Hypothalamus (tissue), 51 donors: ENCODE results near the gene IGSF9.
A peak's percentile ranks its signal among the peaks of the same experiment; 100 is the strongest.

Experiments used
- DNase-seq, 51 donors: peaks; one replicate each; lab custom pipeline; 2025; lab: John Stamatoyannopoulos, UW

IGSF9 gene

DNA sequence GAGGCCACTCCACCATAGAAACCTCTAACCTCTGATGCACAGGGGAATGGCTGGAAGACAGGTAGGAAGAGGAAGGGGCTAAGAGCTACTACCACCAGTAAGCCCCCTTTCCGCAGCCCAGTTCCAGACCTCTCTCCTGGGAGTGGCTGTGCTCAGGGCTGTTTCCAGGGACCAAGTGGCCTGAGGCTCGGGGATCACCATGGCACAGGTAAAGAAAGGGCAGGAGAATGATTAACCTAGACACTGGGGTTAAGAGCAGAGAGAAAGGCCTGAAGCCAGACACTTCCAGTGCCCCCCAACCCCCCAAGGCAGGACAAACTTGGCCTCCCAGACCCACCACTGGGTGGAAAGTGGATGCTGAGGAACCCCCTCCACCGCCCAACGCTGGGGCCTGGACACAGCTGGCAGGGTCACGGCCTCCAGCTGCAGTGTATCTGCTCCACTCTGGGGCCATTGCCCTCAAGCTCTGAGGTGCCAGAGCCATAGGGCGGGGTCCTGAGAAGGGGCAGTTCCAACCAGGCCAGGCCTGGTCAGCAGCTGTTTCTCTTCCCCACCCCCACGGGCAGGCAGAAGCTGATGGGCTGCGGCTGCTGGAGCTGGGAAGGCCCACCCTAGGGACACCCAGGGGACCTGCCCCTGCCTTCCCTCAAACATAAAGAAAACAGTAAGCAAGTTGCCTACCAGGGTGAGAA is 22.8 kb downstream of the IGSF9 start:
- no peak for DNase-seq

DNA sequence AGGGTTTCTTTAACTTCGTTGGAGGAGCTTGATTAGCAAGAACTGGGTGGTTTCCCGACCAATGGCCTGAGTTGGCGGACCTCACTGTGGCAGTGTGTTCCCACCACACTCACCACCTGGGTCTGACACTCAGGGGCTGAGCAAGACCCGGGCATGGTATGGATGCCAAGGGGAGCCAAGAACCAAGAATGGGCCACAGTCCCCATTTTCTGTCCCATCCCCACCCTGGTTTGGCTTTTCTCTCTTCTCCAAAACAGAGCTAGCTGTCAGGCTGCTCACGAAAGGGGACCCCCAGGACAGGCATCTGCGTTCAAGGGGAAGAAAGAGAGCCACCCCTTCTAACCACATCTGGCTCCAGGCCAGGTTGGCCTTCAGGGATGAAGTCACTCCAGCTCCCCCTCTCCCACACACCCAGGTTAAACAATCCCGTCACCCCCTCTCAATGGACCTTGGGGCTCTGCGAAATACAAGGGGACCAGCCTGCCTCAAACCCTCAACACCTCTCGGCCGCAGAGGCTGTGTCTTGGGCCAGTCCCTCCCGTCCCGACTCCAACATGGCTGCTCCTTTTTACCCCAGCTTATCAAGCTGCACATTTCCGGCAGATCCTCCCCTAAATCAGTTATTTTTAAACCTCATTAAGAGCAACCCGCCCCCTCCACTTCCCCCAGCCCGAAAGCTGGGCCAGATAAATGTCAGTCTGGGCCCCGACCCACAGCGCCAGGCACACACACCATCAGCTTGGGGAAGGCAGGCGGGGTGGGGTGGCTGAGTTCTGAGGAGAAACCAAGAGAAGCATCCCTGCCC is 23.5 kb downstream of the IGSF9 start:
- no peak for DNase-seq

DNA sequence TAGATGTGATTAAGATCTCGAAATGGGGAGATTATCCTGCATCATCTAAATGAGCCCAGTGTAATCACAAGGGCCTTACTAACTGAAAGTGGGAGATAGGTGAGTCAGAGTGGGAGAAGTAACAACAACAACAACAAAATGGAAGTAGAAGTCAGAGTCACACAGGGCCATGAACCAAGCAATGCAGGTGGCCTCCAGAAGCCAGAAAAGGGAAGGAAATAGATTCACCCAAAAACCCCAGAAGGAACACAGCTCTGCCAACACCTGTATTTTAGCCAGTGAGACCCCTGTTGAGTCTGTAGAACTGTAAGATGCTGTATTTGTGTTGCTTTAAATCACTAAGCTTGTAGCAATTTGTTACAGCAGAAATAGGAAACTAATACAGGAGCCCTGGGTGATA is 24.2 kb downstream of the IGSF9 start:
- no peak for DNase-seq

DNA sequence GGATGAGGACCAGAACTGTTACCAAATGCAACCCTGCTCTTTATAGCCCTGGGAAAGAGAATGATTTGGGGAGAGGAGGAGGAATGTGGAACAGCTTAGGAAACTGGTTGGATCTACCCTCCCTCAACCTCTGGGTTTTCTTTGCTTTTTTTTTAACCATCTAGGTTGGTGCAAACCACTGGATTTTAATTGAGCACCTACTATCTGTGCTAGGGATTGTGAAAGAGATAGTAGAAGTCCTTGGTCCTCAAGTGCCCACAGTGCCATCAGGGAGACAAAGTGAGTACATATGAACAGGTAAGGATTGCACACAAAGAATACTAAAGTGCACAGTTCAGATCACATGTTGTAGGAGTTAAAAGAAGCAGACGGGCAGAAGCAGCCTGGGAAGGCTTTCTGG is 24.8 kb downstream of the IGSF9 start:
- no peak for DNase-seq

DNA sequence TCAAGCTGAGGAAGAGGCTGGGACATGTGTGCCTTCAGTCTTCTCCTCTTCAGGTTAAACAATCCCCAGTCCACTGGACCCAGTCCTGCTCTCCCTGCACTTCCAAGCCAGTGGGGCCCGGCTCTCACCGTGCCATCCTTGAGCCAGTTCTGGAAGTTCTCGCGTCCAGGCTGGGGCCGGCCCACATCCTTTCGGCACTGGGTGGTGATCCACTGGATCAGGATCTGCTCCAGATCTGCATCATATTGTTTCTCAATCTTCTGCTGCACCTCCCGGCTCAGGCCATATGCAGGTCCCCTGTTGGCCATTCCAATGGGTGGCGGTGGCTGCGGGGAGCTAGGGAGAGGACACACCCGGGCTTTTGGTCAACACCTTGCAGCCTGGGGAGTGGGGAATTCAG is 25.2 kb downstream of the IGSF9 start:
- DNase-seq, result no peak

DNA sequence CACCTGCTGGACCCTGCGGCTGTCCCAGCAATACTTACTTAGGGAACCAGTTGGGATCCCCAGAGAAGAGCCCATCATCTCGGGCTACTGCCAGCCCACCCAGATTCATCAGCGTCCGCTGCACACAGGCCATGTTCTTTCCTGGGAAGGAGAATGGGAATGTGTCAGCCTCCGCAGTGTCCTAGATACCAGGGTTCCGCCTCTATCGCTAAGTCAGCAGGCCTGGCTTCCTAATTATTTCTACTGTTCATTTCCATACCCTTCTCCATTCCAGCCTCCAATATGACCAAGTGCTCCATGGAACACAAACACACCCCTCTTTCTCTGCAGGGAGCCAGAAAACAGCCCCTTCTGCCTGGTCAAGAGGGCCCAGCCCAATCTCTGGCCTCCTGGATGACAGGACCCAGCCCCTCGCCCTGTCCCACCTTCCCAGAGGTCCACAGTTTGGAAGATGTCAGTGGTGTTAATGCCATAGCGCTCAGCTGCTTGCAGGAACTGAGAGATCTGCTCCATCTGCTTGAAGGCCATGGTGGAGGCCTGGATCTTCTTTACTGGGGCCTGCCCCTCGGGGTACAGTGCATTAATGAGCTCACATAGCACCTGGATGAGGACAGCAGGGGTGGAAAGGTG is 26.1 kb downstream of the IGSF9 start:
- no peak for DNase-seq

DNA sequence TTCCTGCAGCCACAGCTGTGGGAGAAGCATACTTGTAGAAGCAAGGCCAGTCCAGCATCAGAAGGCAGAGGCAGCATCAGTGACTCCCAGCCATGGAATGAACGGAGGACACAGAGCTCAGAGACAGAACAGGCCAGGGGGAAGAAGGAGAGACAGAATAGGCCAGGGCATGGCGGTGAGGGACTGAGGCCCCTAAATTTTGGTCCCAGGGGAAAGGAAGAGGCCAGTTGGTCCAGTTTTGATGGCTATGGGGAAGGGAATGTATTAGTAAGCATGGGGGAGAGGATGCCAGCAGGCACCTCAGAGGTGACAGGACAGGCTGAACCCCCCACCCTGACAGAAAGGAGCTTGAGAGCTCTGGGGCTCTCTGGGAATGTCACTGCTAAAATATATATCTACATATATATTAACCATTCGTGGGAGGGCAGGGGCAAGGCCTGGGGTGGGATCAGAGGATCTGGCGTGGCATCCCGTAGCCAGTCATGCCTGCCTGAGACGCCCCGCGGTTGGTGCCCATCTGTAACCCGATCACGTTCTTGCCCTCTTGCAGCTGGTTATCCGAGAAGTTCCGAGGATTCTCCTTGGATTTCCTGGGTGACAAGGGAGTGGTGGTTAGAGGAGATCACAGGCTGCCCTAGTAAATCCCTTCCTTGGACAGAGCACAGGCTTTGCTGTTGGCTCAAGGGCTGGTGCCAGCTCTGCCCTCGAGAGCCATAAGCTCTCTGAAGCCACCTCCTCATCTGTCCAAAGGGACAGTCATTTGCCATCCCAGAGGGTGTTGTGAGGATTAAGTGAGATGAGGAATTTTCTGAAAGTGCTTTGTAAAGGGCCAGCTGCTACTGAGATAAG is 26.8 kb downstream of the IGSF9 start:
- no peak for DNase-seq

DNA sequence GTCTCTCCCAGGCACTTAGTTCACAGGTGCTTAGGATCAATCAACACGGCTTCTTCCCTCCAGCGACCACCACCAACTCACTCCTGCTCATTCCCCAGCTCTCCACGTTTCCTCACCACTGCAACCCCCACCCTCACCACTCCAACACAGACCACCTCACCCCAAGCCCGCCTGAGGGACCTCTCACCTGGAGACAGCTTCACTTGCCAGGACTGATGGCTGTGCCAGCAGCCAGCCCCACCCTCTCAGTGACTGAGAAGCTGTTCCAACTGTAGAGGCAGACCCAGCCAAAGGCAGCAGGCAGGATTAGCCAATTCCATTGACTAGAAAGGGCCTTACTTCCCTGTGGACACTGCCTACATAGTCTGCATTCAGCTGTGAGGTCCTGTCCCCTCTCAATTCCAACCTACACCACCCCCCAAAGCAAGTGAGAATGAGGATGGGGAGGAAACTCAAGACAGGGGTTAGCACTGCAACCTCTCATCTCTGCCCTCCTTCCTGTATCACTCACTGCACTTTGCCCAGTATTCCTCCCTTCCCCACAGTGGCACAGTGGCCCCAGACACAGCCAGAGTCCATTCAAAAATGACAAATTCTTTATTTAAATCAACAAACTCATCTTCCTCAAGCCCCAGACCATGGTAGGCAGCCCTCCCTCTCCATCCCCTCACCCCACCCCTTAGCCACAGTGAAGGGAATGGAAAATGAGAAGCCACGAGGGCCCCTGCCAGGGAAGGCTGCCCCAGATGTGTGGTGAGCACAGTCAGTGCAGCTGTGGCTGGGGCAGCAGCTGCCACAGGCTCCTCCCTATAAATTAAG is 27.7 kb downstream of the IGSF9 start:
- peak in 1 of 51 donors; percentile 22 for DNase-seq

DNA sequence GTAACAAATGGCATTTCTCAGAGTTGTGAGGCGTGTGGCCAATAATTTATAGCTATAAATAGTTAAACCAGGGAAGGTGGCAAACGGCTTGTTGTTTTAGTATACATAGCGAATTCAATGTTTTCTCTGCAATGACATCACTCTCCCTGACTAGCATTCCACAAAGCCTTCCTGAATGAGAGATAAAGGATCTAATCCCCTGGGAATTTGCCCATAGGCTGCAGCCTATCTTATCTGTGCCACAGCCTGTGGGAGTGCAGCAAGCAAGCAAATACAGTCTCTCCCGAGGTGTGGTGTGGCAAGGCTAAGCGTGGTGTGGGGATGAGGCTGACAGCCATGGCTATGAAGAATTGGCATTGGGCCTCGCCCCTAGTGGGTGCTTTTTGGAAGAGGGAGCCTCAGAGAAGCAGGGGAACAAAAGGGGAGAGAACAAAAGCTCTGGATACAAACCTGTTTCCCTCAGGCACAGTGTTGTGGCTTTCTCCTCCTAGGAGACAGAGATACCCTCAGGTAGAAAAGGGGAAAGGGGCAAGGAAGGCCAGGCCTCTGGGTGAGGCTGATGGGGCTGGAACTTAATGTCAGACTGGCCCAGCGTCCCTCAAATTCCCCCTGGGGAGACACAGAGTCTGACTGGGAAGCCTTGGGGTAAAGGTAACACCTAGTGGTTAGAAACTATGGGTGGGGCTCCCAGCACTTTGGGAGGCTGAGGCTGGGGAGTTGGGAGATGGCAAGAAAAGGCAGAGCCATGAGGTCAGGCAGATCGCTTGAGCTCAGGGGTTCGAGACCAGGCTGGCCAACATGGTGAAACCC is 29.0 kb downstream of the IGSF9 start:
- DNase-seq, result no peak

DNA sequence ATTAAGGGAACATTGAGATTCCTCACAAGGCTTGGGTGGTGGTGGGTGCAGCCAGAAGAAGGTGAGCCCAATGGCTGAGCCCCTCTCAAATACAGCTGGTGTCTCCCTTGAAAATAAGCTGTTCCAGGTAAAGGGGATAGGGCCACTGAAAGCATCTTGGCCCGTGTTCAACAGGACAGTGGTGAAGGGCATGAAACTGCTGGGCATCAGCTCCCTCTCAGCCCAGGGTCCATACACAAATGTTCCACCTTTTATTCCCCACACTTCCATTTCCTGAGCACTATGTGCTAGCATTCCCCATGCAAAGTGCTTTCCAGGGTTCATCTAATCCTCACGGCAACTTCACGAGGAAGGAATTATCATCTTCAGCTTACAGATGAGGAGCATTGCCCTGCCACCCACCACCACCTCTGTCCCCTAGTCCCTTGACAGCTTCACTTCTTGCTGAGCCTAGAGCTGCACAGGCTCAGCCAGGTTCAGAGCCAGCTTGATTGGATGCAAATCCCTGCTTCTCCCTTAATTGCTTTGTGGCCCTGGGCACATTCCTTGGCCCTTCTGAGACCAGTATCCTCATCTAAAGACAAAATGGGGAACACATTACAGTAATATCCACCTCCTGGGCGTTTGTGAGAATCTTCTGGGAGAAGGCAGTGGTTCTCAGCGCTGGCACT is 29.7 kb downstream of the IGSF9 start:
- no peak for DNase-seq

DNA sequence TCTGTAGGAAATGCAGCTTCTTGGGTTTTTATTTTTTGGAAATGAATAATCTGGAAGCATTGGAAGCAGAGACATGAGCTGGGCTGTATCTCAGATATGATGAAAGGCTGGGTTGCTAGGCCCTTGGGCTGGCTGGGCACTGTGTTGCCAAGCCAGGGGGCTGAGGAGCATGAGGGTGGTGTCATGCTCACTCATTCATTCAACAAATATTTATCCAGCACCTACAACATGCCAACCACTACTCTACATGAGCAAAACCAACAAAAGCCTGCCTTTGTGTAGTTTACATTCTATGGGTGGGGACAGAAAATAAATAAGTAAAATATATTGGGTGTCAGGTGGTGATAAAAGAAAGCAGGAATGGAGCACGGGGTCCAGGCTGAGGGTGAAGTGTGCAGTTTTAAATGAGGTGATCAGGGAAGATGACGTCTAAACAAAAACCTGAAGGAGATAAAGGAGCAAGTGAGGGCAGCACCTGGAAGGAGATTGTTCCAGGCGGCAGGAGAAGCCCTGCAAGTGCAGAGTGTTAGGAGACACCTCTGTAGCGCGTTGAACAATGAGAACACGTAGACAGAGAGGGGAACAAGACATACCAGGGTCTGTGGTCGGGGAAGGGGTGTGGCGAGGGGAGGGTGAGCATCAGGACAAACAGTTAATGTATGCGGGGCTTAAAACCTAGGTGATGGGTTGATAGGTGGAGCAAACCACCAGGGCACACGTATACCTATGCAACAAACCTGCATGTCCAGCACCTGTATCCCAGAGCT is 31.0 kb downstream of the IGSF9 start:
- no peak for DNase-seq

DNA sequence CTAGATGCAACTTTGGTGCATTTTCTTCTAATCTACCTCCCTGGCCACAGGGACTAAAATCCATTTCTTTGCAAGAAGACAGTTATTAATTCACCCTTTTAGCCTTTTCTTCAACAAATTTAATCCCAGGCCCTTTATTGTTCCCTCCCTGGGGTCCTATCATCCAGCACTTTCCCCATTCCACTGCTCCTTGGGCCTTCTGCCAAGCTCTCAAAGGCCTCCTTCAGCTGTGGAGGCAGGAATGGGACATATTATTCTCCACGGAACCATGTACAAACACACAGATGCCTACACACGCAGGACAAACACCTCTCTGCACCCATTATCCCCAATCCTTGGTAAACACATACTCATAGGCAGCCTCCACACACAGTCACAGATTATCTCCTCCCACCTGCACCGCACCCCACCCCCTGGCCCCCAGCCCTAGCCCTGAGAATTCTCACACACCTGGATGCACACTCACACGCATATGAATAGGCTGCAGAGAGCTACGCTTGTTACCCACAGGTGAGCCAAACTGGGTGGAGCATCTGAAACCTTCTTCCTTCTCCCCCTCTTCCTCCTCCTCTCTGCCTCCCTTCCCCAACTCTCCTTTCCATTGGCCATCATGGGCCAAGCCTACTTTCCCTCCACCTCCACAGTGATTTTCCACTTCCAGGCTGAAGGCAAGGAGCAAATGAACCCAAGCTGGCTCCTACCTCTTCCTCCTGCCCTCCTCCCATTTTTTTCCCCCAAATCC is 31.8 kb downstream of the IGSF9 start:
- DNase-seq, result no peak

DNA sequence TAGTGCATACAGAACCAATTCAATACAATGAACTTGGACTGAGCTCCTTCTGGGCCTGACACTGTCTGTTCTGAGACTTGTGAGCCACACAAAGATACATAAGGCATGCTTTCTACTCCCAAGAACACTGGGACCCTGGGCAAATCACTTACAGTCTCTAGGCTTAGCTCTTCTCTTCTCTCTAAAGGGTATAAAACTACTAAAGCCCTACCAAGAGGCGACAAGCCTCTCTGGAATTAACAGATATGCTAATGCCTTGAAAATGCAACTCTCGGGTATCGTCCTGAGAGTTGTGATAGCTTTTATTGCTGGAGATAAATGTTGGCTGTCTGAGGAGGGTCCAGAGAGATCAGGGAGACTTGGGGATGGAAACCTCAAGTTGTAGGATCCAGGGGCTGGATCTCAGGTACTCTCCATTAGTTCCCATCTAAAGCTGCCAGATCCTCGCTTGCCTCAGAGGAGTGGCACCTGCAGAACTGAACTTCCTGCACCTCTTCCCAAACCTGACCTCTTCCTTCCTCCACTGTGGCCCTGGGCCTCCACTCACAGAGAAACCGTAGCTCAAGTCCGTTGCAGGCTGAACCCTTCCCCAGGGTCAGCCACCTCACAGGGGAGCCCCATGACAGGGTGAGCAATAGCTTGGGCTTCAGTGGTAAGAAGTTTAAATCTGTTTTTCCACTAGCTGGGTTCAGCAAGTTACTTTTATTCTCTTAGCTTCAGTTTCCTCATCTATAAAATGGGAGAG is 33.9 kb downstream of the IGSF9 start:
- DNase-seq, result no peak

DNA sequence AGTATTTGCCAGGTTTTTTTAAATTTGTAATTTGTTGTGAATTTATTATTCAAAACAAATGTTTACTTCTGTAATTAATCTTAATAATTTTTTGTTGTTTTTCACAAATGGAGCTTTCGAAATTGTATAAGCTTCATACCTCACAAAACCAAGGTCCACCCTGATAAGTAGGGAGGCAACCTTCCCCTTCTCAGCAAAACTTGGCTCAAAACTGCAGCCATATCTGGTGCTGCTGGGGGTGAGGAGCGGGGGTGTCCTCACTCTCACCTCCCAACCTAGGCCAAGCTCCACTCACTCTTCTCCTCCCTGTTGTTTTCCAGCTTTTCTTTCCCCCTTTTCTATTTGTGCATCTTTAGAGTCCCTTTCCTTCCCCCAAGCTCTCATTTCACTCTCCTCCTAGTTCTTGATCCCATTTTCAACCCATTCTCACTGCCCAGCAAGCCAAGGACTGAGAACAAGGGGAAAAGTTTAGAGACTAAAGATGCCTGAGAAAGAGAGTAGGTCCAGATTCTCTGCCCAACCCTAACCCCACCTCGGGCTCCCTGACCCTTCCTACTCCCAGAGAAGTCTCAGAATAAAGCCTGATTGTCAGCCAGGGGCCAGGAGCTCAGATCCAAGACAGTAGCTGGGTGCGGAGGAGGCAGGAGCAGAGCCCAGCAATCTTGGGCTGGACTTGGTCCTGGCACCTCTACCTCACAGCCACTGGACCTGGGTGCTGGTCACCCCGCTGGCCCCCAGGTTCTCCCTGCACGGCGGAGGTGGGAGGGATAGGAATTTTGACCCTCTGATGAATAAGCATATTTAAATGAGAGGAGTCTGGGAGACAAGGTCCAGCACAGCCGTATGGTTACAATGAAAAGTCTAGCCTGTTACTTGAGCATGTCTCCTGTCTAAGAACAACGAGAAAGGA is 37.1 kb downstream of the IGSF9 start:
- DNase-seq, result no peak

DNA sequence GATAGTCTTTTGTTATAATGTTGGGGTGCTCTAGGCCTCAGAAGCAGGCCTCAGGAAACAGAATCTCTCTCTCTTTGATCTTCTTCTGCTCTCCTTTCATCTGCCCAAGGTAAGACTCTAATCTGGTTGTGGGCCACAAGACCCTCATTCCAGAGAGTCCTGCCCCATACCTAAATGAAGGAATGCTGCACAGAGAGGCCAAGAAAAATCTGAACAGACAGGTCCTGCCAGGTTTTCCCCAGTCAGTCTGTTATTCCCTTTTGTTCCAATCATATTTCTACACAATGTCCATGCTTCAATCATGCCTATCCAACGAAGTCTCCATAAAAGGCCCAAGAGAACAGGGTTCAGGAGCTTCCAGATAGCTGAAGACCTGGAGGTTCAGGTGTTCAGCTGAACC is 38.5 kb downstream of the IGSF9 start:
- no peak for DNase-seq
